GM19467 (cell line): ENCODE data around the gene FNDC3A.
A peak's percentile ranks its signal among the peaks of the same experiment; 100 is the strongest.
"Not testable (repeated sequence)": the region's sequence is repeated elsewhere in the genome, so short reads cannot be mapped to it uniquely, and the experiment has no call there.

Experiments used
- ATAC-seq: cut with Tn5 transposase; IDR thresholded peaks from one replicate; pipeline ENCODE4 v1.9.1; 2021; ENCODE audit warnings: mild to moderate bottlenecking, moderate library complexity; ENCODE audit not compliant: unreplicated experiment

The FNDC3A gene

GRCh38 chr13:48975101-48975855 lies 434 bp upstream of the FNDC3A start:
- ATAC-seq, result peak; percentile 15

- ATAC-seq, result peak; percentile 16
Observed at GRCh38 chr13:48976576-48977285, 1.0 kb downstream of the FNDC3A start.

- no peak for ATAC-seq
Observed at GRCh38 chr13:48977286-48977625, 1.5 kb downstream of the FNDC3A start.

- ATAC-seq, result no peak
Observed at GRCh38 chr13:48977973-48978372, 2.3 kb downstream of the FNDC3A start.

- no peak for ATAC-seq
Observed at GRCh38 chr13:48978942-48979601, 3.4 kb downstream of the FNDC3A start.

GRCh38 chr13:48979892-48980291 lies 4.2 kb downstream of the FNDC3A start:
- ATAC-seq, result peak; percentile 36

GRCh38 chr13:48983331-48983730 lies 7.6 kb downstream of the FNDC3A start:
- ATAC-seq, result no peak

GRCh38 chr13:48985756-48986155 lies 10.0 kb downstream of the FNDC3A start:
- ATAC-seq, result no peak

- ATAC-seq, result no peak
Observed at GRCh38 chr13:48990900-48991299, 15.2 kb downstream of the FNDC3A start.

GRCh38 chr13:48993150-48993549 lies 17.4 kb downstream of the FNDC3A start:
- no peak for ATAC-seq

GRCh38 chr13:48994706-48995105 lies 19.0 kb downstream of the FNDC3A start:
- ATAC-seq, result no peak

GRCh38 chr13:48998641-48999292 lies 23.1 kb downstream of the FNDC3A start:
- ATAC-seq, result no peak

GRCh38 chr13:49000247-49000646 lies 24.5 kb downstream of the FNDC3A start:
- no peak for ATAC-seq

- not testable (repeated sequence) for ATAC-seq
Observed at GRCh38 chr13:49018986-49019635, 43.4 kb downstream of the FNDC3A start.

- ATAC-seq, result no peak
Observed at GRCh38 chr13:49020328-49020727, 44.6 kb downstream of the FNDC3A start.

GRCh38 chr13:49020940-49021553 lies 45.3 kb downstream of the FNDC3A start:
- ATAC-seq, result no peak

- no peak for ATAC-seq
Observed at GRCh38 chr13:49021953-49022352, 46.2 kb downstream of the FNDC3A start.

GRCh38 chr13:49022472-49023144 lies 46.9 kb downstream of the FNDC3A start:
- no peak for ATAC-seq

GRCh38 chr13:49023431-49023830 lies 47.7 kb downstream of the FNDC3A start:
- ATAC-seq, result no peak

- no peak for ATAC-seq
Observed at GRCh38 chr13:49026851-49027250, 51.1 kb downstream of the FNDC3A start.
